HEK293 (cell line): ENCODE results near the gene ATP5F1D.

Source experiments
- BCL11A ChIP-seq: fragments of 450-650 bp; formaldehyde crosslinking; IDR thresholded peaks from 2 replicates; pipeline ENCODE4 v1.5.1; 2016; ENCODE audit warnings: low read depth, missing biosample characterization, missing genetic modification characterization
- GLI4 ChIP-seq: fragments of 450-650 bp; formaldehyde crosslinking; IDR thresholded peaks from 2 replicates; pipeline ENCODE4 v1.5.1; 2016; ENCODE audit warnings: missing biosample characterization, missing genetic modification characterization
- GLIS2 ChIP-seq: fragments of 450-650 bp; formaldehyde crosslinking; IDR thresholded peaks from 2 replicates; pipeline ENCODE4 v1.5.1; 2016; ENCODE audit warnings: missing biosample characterization, missing genetic modification characterization
- KLF8 ChIP-seq: fragments of 450-650 bp; formaldehyde crosslinking; IDR thresholded peaks from 2 replicates; pipeline ENCODE4 v1.5.1; 2016; ENCODE audit warnings: missing biosample characterization, missing genetic modification characterization
- PRDM2 ChIP-seq: fragments of 450-650 bp; formaldehyde crosslinking; IDR thresholded peaks from 2 replicates; pipeline ENCODE4 v1.5.1; 2016; ENCODE audit warnings: missing biosample characterization, missing genetic modification characterization, borderline replicate concordance
- SCRT1 ChIP-seq: fragments of 450-650 bp; formaldehyde crosslinking; IDR thresholded peaks from 2 replicates; pipeline ENCODE4 v1.5.1; 2016; ENCODE audit warnings: missing biosample characterization, missing genetic modification characterization, borderline replicate concordance
- WT1 ChIP-seq: fragments of 450-650 bp; formaldehyde crosslinking; IDR thresholded peaks from 2 replicates; pipeline ENCODE4 v1.5.1; 2016; ENCODE audit warnings: missing biosample characterization, missing genetic modification characterization
- YY2 ChIP-seq: fragments of 450-650 bp; formaldehyde crosslinking; IDR thresholded peaks from 2 replicates; pipeline ENCODE4 v1.5.1; 2016; ENCODE audit warnings: missing biosample characterization, missing genetic modification characterization
- ZBTB44 ChIP-seq: fragments of 450-650 bp; IDR thresholded peaks from 2 replicates; pipeline ENCODE4 v1.5.1; 2018; ENCODE audit warnings: missing biosample characterization, mild to moderate bottlenecking, missing genetic modification characterization
- ZBTB7A ChIP-seq: fragments of 450-650 bp; formaldehyde crosslinking; IDR thresholded peaks from 2 replicates; pipeline ENCODE4 v1.5.1; 2016; ENCODE audit warnings: low read depth, missing biosample characterization, missing genetic modification characterization
- ZNF138 ChIP-seq: fragments of 450-650 bp; formaldehyde crosslinking; IDR thresholded peaks from 2 replicates; pipeline ENCODE4 v1.5.1; 2016; ENCODE audit warnings: missing biosample characterization, missing genetic modification characterization, borderline replicate concordance
- ZNF280C ChIP-seq: fragments of 450-650 bp; formaldehyde crosslinking; IDR thresholded peaks from 2 replicates; pipeline ENCODE4 v1.5.1; 2016; ENCODE audit warnings: missing biosample characterization, missing genetic modification characterization
- ZNF362 ChIP-seq: fragments of 450-650 bp; formaldehyde crosslinking; IDR thresholded peaks from 2 replicates; pipeline ENCODE4 v1.5.1; 2016; ENCODE audit warnings: missing biosample characterization, missing genetic modification characterization
- ZNF473 ChIP-seq: fragments of 450-650 bp; formaldehyde crosslinking; IDR thresholded peaks from 2 replicates; pipeline ENCODE4 v1.5.1; 2017; ENCODE audit warnings: missing biosample characterization, missing genetic modification characterization
- ZNF530 ChIP-seq: fragments of 450-650 bp; formaldehyde crosslinking; IDR thresholded peaks from 2 replicates; pipeline ENCODE4 v1.5.1; 2016; ENCODE audit warnings: low read depth, missing biosample characterization, missing genetic modification characterization
- ZNF558 ChIP-seq: fragments of 450-650 bp; formaldehyde crosslinking; IDR thresholded peaks from 2 replicates; pipeline ENCODE4 v1.5.1; 2016; ENCODE audit warnings: missing biosample characterization, missing genetic modification characterization
- ZNF624 ChIP-seq: fragments of 450-650 bp; formaldehyde crosslinking; IDR thresholded peaks from 2 replicates; pipeline ENCODE4 v1.5.1; 2017; ENCODE audit warnings: missing biosample characterization, missing genetic modification characterization
- ZNF707 ChIP-seq: fragments of 450-650 bp; formaldehyde crosslinking; IDR thresholded peaks from 2 replicates; pipeline ENCODE4 v1.5.1; 2016; ENCODE audit warnings: missing biosample characterization, missing genetic modification characterization
- ZSCAN23 ChIP-seq: fragments of 450-650 bp; formaldehyde crosslinking; IDR thresholded peaks from 2 replicates; pipeline ENCODE4 v1.5.1; 2016; ENCODE audit warnings: missing biosample characterization, missing genetic modification characterization
- TF ChIP-seq, protein P1 (sequence below): fragments of 450-650 bp; formaldehyde crosslinking; IDR thresholded peaks from 2 replicates; pipeline ENCODE4 v1.5.1; 2016; ENCODE audit warnings: missing biosample characterization, missing genetic modification characterization
- TF ChIP-seq, protein P2 (sequence below): fragments of 450-650 bp; formaldehyde crosslinking; IDR thresholded peaks from 2 replicates; pipeline ENCODE4 v1.5.1; 2016; ENCODE audit warnings: missing biosample characterization, missing genetic modification characterization, borderline replicate concordance
- TF ChIP-seq, protein P3 (sequence below): fragments of 450-650 bp; formaldehyde crosslinking; IDR thresholded peaks from 2 replicates; pipeline ENCODE4 v1.5.1; 2016; ENCODE audit warnings: missing biosample characterization, missing genetic modification characterization

Gene ATP5F1D

DNA sequence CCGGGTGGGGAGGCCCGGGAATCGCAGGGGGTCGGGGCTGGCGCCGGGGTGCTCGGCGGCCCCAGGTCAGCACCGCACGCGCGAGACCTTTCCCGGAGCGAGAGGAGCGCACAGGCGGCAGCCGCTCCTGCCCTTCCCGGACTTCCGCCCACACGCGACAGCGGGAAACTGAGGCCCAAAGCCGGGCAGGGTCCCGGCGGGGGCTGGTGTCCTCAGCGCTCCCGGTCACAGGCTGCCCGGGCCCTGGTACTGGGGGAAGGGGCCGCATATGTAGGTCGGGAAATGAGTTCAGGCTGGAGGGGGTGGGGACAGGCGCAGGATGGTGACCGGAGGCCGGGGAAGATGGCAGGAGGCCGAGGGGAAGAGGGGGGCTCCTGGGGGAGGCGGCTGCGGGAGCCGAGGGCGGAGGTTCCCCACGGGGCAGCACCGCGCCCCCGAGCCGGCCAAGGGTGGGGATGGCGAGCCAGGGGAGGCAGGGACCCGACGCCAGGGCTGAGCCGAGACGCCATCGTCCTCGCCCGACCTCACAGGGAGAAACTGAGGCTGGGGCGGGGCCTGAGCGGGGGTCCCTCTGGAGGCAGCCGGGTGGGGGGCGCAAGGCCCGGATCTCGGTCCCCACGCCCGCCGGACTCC lies 4.4 kb upstream of the ATP5F1D start (continued):
- TF ChIP-seq, protein P1, sequence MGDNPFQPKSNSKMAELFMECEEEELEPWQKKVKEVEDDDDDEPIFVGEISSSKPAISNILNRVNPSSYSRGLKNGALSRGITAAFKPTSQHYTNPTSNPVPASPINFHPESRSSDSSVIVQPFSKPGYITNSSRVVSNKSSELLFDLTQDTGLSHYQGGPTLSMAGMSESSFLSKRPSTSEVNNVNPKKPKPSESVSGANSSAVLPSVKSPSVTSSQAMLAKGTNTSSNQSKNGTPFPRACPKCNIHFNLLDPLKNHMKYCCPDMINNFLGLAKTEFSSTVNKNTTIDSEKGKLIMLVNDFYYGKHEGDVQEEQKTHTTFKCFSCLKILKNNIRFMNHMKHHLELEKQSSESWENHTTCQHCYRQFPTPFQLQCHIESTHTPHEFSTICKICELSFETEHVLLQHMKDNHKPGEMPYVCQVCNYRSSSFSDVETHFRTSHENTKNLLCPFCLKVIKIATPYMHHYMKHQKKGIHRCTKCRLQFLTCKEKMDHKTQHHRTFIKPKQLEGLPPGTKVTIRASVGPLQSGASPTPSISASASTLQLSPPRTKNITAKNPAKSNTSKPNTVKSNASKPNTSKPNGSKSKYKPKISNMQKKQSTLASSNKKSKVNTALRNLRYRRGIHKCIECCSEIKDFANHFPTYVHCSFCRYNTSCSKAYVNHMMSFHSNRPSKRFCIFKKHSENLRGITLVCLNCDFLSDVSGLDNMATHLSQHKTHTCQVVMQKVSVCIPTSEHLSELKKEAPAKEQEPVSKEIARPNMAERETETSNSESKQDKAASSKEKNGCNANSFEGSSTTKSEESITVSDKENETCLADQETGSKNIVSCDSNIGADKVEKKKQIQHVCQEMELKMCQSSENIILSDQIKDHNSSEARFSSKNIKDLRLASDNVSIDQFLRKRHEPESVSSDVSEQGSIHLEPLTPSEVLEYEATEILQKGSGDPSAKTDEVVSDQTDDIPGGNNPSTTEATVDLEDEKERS, result no peak
- no peak for TF ChIP-seq ZNF707 (tag by site-specific recombination)
- TF ChIP-seq, protein P2, sequence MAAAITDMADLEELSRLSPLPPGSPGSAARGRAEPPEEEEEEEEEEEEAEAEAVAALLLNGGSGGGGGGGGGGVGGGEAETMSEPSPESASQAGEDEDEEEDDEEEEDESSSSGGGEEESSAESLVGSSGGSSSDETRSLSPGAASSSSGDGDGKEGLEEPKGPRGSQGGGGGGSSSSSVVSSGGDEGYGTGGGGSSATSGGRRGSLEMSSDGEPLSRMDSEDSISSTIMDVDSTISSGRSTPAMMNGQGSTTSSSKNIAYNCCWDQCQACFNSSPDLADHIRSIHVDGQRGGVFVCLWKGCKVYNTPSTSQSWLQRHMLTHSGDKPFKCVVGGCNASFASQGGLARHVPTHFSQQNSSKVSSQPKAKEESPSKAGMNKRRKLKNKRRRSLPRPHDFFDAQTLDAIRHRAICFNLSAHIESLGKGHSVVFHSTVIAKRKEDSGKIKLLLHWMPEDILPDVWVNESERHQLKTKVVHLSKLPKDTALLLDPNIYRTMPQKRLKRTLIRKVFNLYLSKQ (tag by site-specific recombination), result no peak
- TF ChIP-seq KLF8 (tag by site-specific recombination), result 0 out of 2 replicates have a peak, but pooled peaks have one; percentile 65
- TF ChIP-seq ZNF530 (tag by site-specific recombination), result no peak
- no peak for TF ChIP-seq PRDM2 (tag by site-specific recombination)
- TF ChIP-seq, protein P3, sequence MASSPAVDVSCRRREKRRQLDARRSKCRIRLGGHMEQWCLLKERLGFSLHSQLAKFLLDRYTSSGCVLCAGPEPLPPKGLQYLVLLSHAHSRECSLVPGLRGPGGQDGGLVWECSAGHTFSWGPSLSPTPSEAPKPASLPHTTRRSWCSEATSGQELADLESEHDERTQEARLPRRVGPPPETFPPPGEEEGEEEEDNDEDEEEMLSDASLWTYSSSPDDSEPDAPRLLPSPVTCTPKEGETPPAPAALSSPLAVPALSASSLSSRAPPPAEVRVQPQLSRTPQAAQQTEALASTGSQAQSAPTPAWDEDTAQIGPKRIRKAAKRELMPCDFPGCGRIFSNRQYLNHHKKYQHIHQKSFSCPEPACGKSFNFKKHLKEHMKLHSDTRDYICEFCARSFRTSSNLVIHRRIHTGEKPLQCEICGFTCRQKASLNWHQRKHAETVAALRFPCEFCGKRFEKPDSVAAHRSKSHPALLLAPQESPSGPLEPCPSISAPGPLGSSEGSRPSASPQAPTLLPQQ (tag by site-specific recombination), result peak; percentile 45; the same call in 1 of the 2 replicates
- TF ChIP-seq WT1 (tag by site-specific recombination), result 0 out of 2 replicates have a peak, but pooled peaks have one; percentile 29
- TF ChIP-seq ZNF473 (tag by site-specific recombination), result no peak
- peak; percentile 93 for TF ChIP-seq GLIS2 (tag by site-specific recombination)
- no peak for TF ChIP-seq ZNF138
- TF ChIP-seq ZNF624 (tag by site-specific recombination), result no peak
- no peak for TF ChIP-seq ZNF280C (tag by site-specific recombination)
- TF ChIP-seq BCL11A (tag by site-specific recombination), result no peak
- TF ChIP-seq ZSCAN23 (tag by site-specific recombination), result no peak
- 0 out of 2 replicates have a peak, but pooled peaks have one; percentile 30 for TF ChIP-seq YY2 (tag by site-specific recombination)
- TF ChIP-seq ZBTB44, result no peak
- TF ChIP-seq SCRT1 (tag by site-specific recombination), result no peak
- TF ChIP-seq ZNF558, result no peak
- TF ChIP-seq ZNF362 (tag by site-specific recombination), result no peak
- no peak for TF ChIP-seq GLI4 (tag by site-specific recombination)
- peak; percentile 72; the same call in 1 of the 2 replicates for TF ChIP-seq ZBTB7A (tag by site-specific recombination)
